Stomach (tissue), 4 donors: ENCODE measurements around the gene ATP2C1.

Source experiments
- POLR2AphosphoS5 ChIP-seq, 3 donors: sonication (generic); formaldehyde crosslinking; IDR thresholded peaks; one replicate each; pipeline ENCODE4 v1.6.1; 2016; ENCODE audit warnings: antibody characterized with exemption in 3 of 3
- TF ChIP-seq, protein P1 (sequence below), 7 experiments: fragments of 450-650 bp in 4 of 7; fragments of 200-600 bp in 3 of 7; sonication (generic) in 3 of 7; IDR thresholded peaks; one replicate each; pipeline ENCODE4 v1.5.1; 2016 to 2019; ENCODE audit warnings: antibody characterized with exemption in 7 of 7, control low read depth in 2 of 7, mild to moderate bottlenecking in 1 of 7

GRCh38 chr3:130903412-130903908, 9.6 kb downstream of the ATP2C1 start:
- no peak for TF ChIP-seq POLR2AphosphoS5 (IDR thresholded peaks at IDR 0.05)
- TF ChIP-seq, protein P1, sequence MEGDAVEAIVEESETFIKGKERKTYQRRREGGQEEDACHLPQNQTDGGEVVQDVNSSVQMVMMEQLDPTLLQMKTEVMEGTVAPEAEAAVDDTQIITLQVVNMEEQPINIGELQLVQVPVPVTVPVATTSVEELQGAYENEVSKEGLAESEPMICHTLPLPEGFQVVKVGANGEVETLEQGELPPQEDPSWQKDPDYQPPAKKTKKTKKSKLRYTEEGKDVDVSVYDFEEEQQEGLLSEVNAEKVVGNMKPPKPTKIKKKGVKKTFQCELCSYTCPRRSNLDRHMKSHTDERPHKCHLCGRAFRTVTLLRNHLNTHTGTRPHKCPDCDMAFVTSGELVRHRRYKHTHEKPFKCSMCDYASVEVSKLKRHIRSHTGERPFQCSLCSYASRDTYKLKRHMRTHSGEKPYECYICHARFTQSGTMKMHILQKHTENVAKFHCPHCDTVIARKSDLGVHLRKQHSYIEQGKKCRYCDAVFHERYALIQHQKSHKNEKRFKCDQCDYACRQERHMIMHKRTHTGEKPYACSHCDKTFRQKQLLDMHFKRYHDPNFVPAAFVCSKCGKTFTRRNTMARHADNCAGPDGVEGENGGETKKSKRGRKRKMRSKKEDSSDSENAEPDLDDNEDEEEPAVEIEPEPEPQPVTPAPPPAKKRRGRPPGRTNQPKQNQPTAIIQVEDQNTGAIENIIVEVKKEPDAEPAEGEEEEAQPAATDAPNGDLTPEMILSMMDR (IDR thresholded peaks at IDR 0.05): no peak
